ENCODE data around the gene GNL3L. TPM values are rescaled to one million over a fixed set of nuclear protein-coding genes. Genes with fewer than 3 reads are reported as not detected.
"Not testable (repeated sequence)": the region's sequence is repeated elsewhere in the genome, so short reads cannot be mapped to it uniquely, and the experiment has no call there.

The GNL3L gene
- total RNA-seq, 4 donors from 2014 or later: 31.0 to 47.2 (median 38.2) TPM

GRCh38 chrX:54550821-54551220 is 20.8 kb downstream of the GNL3L start:
- no peak overlapping the region for H3K27ac ChIP-seq
- TF ChIP-seq CTCF (IDR thresholded peaks at IDR 0.05) (no peak), POLR2A (IDR thresholded peaks at IDR 0.05) (no peak)
- no peaks in the 10 kb centered on the region for H3K27me3 ChIP-seq
- H3K9me3 ChIP-seq: no peaks in the 10 kb centered on the region
- no peak overlapping the region for H3K4me3 ChIP-seq
- peak in 1 of 3 donors; percentile 23 for DNase-seq
- H3K36me3 ChIP-seq: peaks cover 0 to 59% (median 0%) of the 10 kb centered on the region in 3 donors
- no peaks in the 10 kb centered on the region for H3K4me1 ChIP-seq

GRCh38 chrX:54551801-54552200 is 21.8 kb downstream of the GNL3L start:
- H3K27ac ChIP-seq: no peak overlapping the region
- H3K4me1 ChIP-seq: no peaks in the 10 kb centered on the region
- TF ChIP-seq CTCF (IDR thresholded peaks at IDR 0.05) (no peak), POLR2A (IDR thresholded peaks at IDR 0.05) (no peak)
- H3K9me3 ChIP-seq: no peaks in the 10 kb centered on the region
- peak in 1 of 3 donors; percentile 35 for DNase-seq
- H3K36me3 ChIP-seq: peaks cover 0 to 49% (median 0%) of the 10 kb centered on the region in 3 donors
- H3K27me3 ChIP-seq: no peaks in the 10 kb centered on the region
- no peak overlapping the region for H3K4me3 ChIP-seq

- H3K36me3 ChIP-seq: peaks cover 0 to 39% (median 0%) of the 10 kb centered on the region in 3 donors
- H3K27me3 ChIP-seq, H3K4me1 ChIP-seq, H3K9me3 ChIP-seq, H3K4me3 ChIP-seq, H3K27ac ChIP-seq: not testable (repeated sequence)
- peak in 1 of 3 donors; percentile 11 for DNase-seq
Observed at GRCh38 chrX:54555006-54555405, 25.0 kb downstream of the GNL3L start.

- no peak for TF ChIP-seq CTCF (IDR thresholded peaks at IDR 0.05)
- TF ChIP-seq POLR2A (IDR thresholded peaks at IDR 0.05): no peak
- peak in 1 of 3 donors; percentile 6 for DNase-seq
- Histone ChIP-seq H3K36me3 (peaks cover 0 to 41% (median 0%) of the 10 kb centered on the region in 3 donors), H3K9me3 (no peaks in the 10 kb centered on the region), H3K27me3 (no peaks in the 10 kb centered on the region), H3K4me1 (no peaks in the 10 kb centered on the region), H3K4me3 (no peak overlapping the region), H3K27ac (no peak overlapping the region)
Observed at GRCh38 chrX:54560411-54560810, 30.4 kb downstream of the GNL3L start.

GRCh38 chrX:54561622-54562021 is 31.6 kb downstream of the GNL3L start:
- no peak for DNase-seq
- Histone ChIP-seq H3K9me3 (no peaks in the 10 kb centered on the region), H3K36me3 (peaks cover 0 to 41% (median 0%) of the 10 kb centered on the region in 3 donors), H3K4me3 (no peak overlapping the region), H3K4me1 (no peaks in the 10 kb centered on the region), H3K27me3 (no peaks in the 10 kb centered on the region), H3K27ac (no peak overlapping the region)
- TF ChIP-seq POLR2A (IDR thresholded peaks at IDR 0.05) (no peak), CTCF (IDR thresholded peaks at IDR 0.05) (no peak)

GRCh38 chrX:54564936-54565335 is 34.9 kb downstream of the GNL3L start:
- no peak overlapping the region for H3K27ac ChIP-seq
- no peaks in the 10 kb centered on the region for H3K4me1 ChIP-seq
- no peaks in the 10 kb centered on the region for H3K27me3 ChIP-seq
- peaks cover 0 to 21% (median 0%) of the 10 kb centered on the region in 3 donors for H3K36me3 ChIP-seq
- TF ChIP-seq CTCF (IDR thresholded peaks at IDR 0.05): no peak
- no peak for TF ChIP-seq POLR2A (IDR thresholded peaks at IDR 0.05)
- no peak overlapping the region for H3K4me3 ChIP-seq
- H3K9me3 ChIP-seq: no peaks in the 10 kb centered on the region
- DNase-seq: no peak
